CD4-positive, alpha-beta T cell treated with Interleukin-15 for 1 hour (primary cell): ENCODE measurements around the gene PRDM9.

Experiments used
- DNase-seq: peaks from one replicate; pipeline ENCODE4 v3.0.0-alpha.2; 2020

Gene PRDM9

DNA sequence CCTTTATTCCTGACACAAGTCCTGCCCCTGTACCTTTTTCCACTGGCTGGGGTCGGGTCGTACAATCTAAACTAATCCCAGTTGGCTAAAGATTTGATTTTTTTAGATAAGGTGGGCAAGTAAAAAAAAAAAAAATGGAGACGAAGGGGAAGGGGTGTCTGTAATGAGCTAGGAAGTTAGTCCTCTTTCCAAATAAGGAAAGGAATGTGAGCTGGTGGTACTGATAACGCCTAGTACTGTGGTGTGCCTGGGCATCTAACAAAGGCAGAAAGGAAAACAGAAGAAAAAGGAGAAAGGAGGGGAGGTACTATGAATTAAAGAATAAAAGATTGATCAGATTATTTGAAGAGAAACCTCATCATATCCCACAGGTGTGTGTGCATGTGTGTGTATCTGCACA, 21.3 kb downstream of the PRDM9 start:
- DNase-seq, result no peak

DNA sequence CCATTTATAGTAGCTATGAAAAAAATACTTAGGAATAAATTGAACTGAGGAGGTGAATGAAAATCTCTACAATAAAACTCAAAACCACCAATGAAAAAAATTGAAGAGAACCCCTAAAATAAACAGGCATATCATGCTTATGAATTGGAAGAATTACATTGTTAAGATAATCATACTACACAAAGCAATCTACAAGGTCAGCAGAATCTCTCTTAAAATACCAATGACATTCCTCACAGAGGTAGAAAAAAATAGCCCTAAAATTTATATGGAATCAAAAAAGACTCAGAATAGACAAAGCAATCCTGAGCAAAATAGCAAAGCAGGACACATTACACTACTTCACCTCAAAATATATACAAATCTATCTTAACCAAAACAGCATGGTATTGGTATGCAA, 23.2 kb downstream of the PRDM9 start:
- no peak for DNase-seq

DNA sequence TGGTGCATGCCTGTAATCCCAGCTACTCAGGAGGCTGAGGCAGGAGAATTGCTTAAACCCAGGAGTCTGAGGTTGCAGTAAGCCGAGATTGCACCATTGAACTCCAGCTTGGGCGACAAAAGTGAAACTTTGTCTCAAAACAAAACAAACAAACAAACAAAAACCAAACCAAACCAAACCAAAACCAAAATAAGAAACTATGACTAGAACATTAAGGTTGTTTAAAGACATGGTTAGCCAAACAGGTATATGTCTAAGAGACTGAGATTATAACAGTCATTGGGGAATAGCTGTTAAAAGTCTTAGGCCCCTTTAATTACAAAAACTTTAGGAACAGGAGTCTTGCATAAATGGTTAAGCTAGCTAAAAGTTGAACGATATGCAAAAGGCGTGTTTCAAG, 63.6 kb downstream of the PRDM9 start:
- no peak for DNase-seq
